Measurements from ENCODE around the gene MAFG.
"Not testable (repeated sequence)": the region's sequence is repeated elsewhere in the genome, so short reads cannot be mapped to it uniquely, and the experiment has no call there.

MAFG gene

GRCh38 chr17:81957691-81958432, 30.3 kb upstream of the MAFG start:
- DNase-seq, result no peak

- no peak for DNase-seq
Observed at GRCh38 chr17:81956607-81957589, 29.4 kb upstream of the MAFG start.

- no peak for DNase-seq
Observed at GRCh38 chr17:81955756-81956544, 28.4 kb upstream of the MAFG start.

GRCh38 chr17:81955058-81955681, 27.6 kb upstream of the MAFG start:
- DNase-seq, result no peak

GRCh38 chr17:81954131-81955057, 26.9 kb upstream of the MAFG start:
- no peak for DNase-seq

GRCh38 chr17:81953443-81953842, 25.9 kb upstream of the MAFG start:
- not testable (repeated sequence) for DNase-seq

- DNase-seq, result no peak
Observed at GRCh38 chr17:81952792-81953228, 25.3 kb upstream of the MAFG start.

- no peak for DNase-seq
Observed at GRCh38 chr17:81951785-81952684, 24.5 kb upstream of the MAFG start.

GRCh38 chr17:81950501-81950900, 23.0 kb upstream of the MAFG start:
- no peak for DNase-seq

GRCh38 chr17:81948635-81949378, 21.3 kb upstream of the MAFG start:
- no peak for DNase-seq

GRCh38 chr17:81947189-81947588, 19.7 kb upstream of the MAFG start, which contains the start of gene MYADML2:
TSS of gene MYADML2 (minus strand) at chr17:81947233. CDS start at chr17:81941741, 5,492 bp downstream.
- DNase-seq, result no peak

- no peak for DNase-seq
Observed at GRCh38 chr17:81944858-81945257, 17.3 kb upstream of the MAFG start.

- DNase-seq, result no peak
Observed at GRCh38 chr17:81942167-81942553, 14.6 kb upstream of the MAFG start.

- no peak for DNase-seq
Observed at GRCh38 chr17:81941484-81942166, 14.1 kb upstream of the MAFG start.

GRCh38 chr17:81940538-81941483, 13.3 kb upstream of the MAFG start:
- DNase-seq, result no peak

GRCh38 chr17:81939881-81940385, 12.4 kb upstream of the MAFG start:
- no peak for DNase-seq

GRCh38 chr17:81939218-81939617, 11.7 kb upstream of the MAFG start:
- no peak for DNase-seq

Measured in NCI-H526 (cell line).